NT2/D1 (cell line): ENCODE data around the gene NDUFAF2.
"Not testable (repeated sequence)": the region's sequence is repeated elsewhere in the genome, so short reads cannot be mapped to it uniquely, and the experiment has no call there.

Source experiments
- DNase-seq: peaks from one replicate; pipeline ENCODE4 v3.0.0-alpha.2; 2011; ENCODE audit warnings: low read depth, low spot score
- H3K27me3 ChIP-seq: 2 replicates; pipeline ENCODE4 v1.6.0; 2011; ENCODE audit warnings: mild to moderate bottlenecking; ENCODE audit not compliant: insufficient read length, insufficient read depth
- H3K36me3 ChIP-seq: 2 replicates; pipeline ENCODE4 v1.6.1; 2011; ENCODE audit warnings: mild to moderate bottlenecking, low read length, mixed read lengths; ENCODE audit not compliant: insufficient read depth, insufficient read length
- H3K4me1 ChIP-seq: 2 replicates; pipeline ENCODE4 v1.5.1; 2011; ENCODE audit not compliant: insufficient read depth, insufficient read length
- H3K4me3 ChIP-seq: 2 replicates; pipeline ENCODE4 v1.5.1; 2011; ENCODE audit warnings: low read depth; ENCODE audit not compliant: insufficient read length
- H3K9ac ChIP-seq: 2 replicates; pipeline ENCODE4 v1.6.0; 2011; ENCODE audit warnings: low read depth; ENCODE audit not compliant: insufficient read length
- H3K9me3 ChIP-seq: 2 replicates; pipeline ENCODE4 v1.5.1; 2011; ENCODE audit warnings: mild to moderate bottlenecking, low read length; ENCODE audit not compliant: insufficient read depth
- SUZ12 ChIP-seq: IDR thresholded peaks from 2 replicates; pipeline ENCODE4 v1.6.1; 2011; ENCODE audit not compliant: insufficient read length, insufficient read depth; ENCODE audit errors: extremely low read depth
- YY1 ChIP-seq: IDR thresholded peaks from 2 replicates; pipeline ENCODE4 v1.6.1; 2011; ENCODE audit not compliant: insufficient read length, insufficient read depth
- ZNF274 ChIP-seq: IDR thresholded peaks from 2 replicates; pipeline ENCODE4 v1.6.1; 2011; ENCODE audit warnings: mild to moderate bottlenecking, low read depth, low read length

The NDUFAF2 gene

DNA sequence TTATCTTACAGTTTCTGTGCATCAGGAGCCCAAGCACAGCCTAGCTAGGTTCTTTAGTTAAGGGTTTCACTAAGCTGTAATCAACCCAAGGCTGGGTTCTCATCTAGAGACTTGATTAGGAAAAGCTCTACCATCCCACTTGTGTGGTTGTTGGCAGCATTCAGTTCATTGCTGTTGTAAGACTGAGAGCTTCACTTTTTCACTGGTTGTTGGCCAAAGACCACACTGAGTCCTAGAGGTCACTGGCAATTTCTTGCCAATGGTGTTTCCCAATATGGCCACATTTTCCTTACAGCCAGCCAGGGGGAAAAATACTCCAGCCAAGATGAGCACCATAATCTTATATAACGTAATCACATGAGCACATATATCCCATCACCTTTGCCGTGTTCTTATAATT is 142.9 kb downstream of the NDUFAF2 start:
- TF ChIP-seq SUZ12 (no peak), ZNF274 (no peak), YY1 (no peak)
- H3K4me3 ChIP-seq, result no peak overlapping the region
- no peaks in the 10 kb centered on the region for H3K27me3 ChIP-seq
- DNase-seq, result no peak
- no peaks in the 10 kb centered on the region for H3K4me1 ChIP-seq
- H3K9ac ChIP-seq, result no peak overlapping the region
- no peaks in the 10 kb centered on the region for H3K36me3 ChIP-seq
- H3K9me3 ChIP-seq, result no peaks in the 10 kb centered on the region

DNA sequence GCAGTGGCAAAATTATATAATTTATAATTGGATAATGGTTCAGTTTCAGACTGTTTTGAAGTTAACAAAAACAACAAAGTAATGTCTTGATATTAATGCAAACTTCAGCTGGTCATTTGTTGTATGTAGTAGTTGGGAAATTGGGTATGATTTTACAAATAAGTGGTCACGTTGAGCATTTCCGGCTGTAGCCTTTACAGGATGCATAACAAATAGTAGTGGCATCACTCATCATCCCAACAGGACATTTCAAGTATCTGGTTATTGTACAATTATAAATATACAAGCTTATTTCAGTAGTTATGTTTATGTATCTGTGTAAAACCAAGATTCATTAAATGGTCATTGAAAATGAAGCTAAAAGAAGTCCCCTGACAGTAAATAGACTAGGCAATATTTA is 144.3 kb downstream of the NDUFAF2 start:
- Histone ChIP-seq H3K9me3 (no peaks in the 10 kb centered on the region), H3K9ac (no peak overlapping the region), H3K36me3 (no peaks in the 10 kb centered on the region), H3K27me3 (no peaks in the 10 kb centered on the region), H3K4me3 (no peak overlapping the region), H3K4me1 (no peaks in the 10 kb centered on the region)
- TF ChIP-seq SUZ12 (no peak), ZNF274 (no peak), YY1 (no peak)
- DNase-seq, result no peak

DNA sequence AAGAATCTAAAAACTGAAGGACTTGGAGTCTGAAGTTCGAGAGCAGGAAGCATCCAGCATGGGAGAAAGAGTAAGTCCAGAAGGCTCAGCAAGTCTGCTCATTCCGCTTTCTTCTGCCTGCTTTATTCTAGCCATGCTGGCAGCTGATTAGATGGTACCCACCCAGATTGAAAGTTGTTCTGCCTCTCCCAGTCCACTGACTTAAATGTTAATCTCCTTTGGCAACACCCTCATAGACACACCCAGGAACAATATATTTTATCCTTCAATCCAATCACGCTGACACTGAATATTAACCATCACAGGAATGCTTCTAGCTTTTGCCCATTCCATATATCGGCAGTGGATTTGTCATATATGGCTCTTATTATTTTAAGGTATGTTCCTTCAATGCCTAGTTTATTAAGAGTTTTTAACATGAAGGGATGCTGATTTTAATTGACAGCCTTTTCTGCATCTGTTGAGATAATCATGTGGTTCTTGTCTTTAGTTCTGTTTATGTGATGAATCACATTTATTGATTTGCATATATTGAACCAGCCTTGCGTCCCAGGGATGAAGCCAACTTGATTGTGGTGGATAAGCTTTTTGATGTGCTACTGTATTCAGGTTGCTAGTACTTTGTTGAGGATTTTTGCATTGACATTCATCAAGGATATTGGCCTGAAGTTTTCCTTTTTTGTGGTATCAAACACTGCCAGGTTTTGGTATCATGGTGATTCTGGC is 148.2 kb downstream of the NDUFAF2 start:
- not testable (repeated sequence) for H3K4me1 ChIP-seq, H3K36me3 ChIP-seq, H3K9me3 ChIP-seq, H3K9ac ChIP-seq, DNase-seq, H3K27me3 ChIP-seq, H3K4me3 ChIP-seq

DNA sequence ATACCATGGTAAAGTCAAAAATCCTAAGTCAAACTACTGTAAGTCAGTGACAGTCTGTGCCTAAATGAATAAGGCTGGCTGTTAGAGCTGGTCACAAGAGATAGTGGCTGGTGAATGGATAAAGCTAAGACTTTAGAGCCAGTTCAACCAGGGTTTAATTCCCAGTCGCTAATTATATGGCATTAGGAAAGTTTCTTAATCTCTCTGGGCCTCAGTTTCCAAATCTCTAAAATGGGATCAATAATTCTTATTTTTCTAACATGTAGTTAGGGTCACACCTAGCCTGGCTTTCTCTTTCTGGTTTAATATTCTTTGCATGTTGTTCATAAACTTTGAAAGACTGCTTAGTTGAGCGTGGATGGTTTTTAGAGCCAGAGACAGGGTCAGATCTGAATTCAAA is 152.5 kb downstream of the NDUFAF2 start:
- H3K9me3 ChIP-seq, result peaks cover 10% of the 10 kb centered on the region; the same call in 1 of the 2 replicates
- H3K9ac ChIP-seq, result no peak overlapping the region
- no peak for DNase-seq
- no peaks in the 10 kb centered on the region for H3K27me3 ChIP-seq
- no peaks in the 10 kb centered on the region for H3K4me1 ChIP-seq
- no peaks in the 10 kb centered on the region for H3K36me3 ChIP-seq
- TF ChIP-seq SUZ12 (no peak), ZNF274 (no peak)
- H3K4me3 ChIP-seq, result no peak overlapping the region

DNA sequence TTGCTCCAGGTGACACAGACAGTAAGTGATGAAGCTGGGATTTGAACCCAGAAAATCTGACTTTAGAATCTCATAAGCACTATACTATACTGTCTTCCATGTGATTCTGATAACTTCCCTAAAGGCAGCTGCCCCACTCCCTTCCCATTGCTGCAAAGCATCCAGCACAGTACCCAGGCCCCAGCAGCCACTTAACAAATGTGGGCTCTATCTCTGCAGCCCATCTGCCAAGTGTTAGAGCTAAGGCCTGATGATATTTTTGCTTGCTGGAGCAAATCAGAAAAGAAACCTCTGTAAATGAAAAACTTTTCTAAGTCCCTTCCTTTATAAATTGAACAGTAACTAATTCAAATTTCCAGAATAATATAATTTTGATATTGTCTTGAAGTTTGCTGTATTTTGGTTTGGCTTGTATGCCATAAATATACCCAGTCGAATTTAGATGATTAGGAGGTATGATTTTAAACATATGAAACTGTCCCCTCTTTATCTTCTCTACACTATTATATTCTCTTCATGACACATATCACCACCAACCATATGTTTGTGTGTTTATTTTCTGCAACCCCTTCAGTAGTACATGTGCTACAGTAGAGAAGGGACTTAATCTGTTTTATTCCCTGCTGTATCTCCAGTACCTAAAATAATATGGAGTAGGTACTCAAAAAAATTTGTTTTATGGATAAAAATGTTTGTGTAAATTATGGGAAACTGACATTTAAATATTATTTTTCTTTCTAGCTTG is 153.4 kb downstream of the NDUFAF2 start:
- no peak overlapping the region for H3K4me3 ChIP-seq

DNA sequence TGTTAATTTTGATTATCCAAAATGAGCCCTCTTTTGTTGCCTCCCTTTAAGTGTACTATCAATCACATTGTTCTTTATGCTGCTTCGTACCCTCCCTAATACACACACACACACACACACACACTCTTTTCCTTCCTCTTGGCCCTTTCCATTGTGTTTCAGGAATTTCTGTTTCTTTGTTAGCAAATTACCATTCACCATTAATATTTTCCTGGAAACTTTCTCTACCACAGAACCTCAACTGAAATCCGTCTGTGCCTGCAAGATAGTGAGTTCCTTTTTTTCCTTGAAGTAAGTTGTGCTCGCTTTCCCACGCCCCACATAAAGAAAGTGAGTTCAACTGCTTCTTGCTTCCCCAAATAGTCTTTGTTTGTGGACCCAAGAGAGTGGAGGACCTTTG is 155.4 kb downstream of the NDUFAF2 start:
- Histone ChIP-seq H3K9me3 (peaks cover 12% of the 10 kb centered on the region; the same call in 1 of the 2 replicates), H3K9ac (no peak overlapping the region), H3K36me3 (no peaks in the 10 kb centered on the region), H3K4me3 (no peak overlapping the region), H3K4me1 (no peaks in the 10 kb centered on the region), H3K27me3 (no peaks in the 10 kb centered on the region)
- no peak for DNase-seq
- no peak for TF ChIP-seq ZNF274
- TF ChIP-seq YY1, result no peak
- no peak for TF ChIP-seq SUZ12

More for the DNA sequence above, 153.4 kb downstream of the NDUFAF2 start:
- TF ChIP-seq YY1, result no peak
- TF ChIP-seq ZNF274, result no peak
- TF ChIP-seq SUZ12, result no peak
- Histone ChIP-seq H3K9ac (no peak overlapping the region), H3K9me3 (peaks cover 12% of the 10 kb centered on the region; the same call in 1 of the 2 replicates), H3K4me1 (no peaks in the 10 kb centered on the region), H3K27me3 (no peaks in the 10 kb centered on the region), H3K36me3 (no peaks in the 10 kb centered on the region)
- DNase-seq, result no peak

DNA sequence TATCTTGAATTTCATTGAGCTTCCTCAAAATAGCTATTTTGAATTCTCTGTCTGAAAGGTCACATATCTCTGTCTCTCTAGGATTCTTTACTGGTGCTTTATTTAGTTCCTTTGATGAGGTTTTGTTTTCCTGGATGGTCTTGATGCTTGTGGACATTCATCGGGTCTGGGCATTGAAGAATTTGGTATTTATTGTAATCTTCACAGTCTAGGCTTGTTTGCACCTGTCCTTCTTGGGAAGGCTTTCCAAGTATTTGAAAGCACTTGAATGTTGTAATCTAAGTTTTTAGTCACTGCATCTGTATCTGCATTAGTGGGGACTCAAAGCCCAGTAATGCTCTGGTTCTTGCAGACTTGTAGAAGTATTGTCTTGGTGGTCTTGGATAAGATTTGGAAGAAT is 169.4 kb downstream of the NDUFAF2 start:
- no peaks in the 10 kb centered on the region for H3K36me3 ChIP-seq
- H3K27me3 ChIP-seq, result no peaks in the 10 kb centered on the region
- no peaks in the 10 kb centered on the region for H3K4me1 ChIP-seq
- no peak for DNase-seq
- H3K4me3 ChIP-seq, result no peak overlapping the region
- no peak for TF ChIP-seq YY1
- TF ChIP-seq ZNF274, result no peak
- TF ChIP-seq SUZ12, result no peak
- H3K9me3 ChIP-seq, result peaks cover 5% of the 10 kb centered on the region; the same call in 1 of the 2 replicates
- H3K9ac ChIP-seq, result no peak overlapping the region
